Stimulated activated CD4-positive, alpha-beta T cell treated with anti-CD3 and anti-CD28 coated beads, Interleukin-2, amount 100 ng/mL, for 48 hours (primary cell): ENCODE data around the gene BIRC7.
"Not testable (repeated sequence)": the region's sequence is repeated elsewhere in the genome, so short reads cannot be mapped to it uniquely, and the experiment has no call there.

Source experiments
- DNase-seq, 2 donors: peaks; one replicate each; pipeline ENCODE4 v3.0.0-alpha.2; 2020

Gene BIRC7

GRCh38 chr20:63208346-63208909 is 27.3 kb upstream of the BIRC7 start:
- DNase-seq, result no peak

GRCh38 chr20:63210011-63210605 is 25.6 kb upstream of the BIRC7 start:
- DNase-seq, result no peak

- DNase-seq, result no peak
Observed at GRCh38 chr20:63212393-63212730, 23.3 kb upstream of the BIRC7 start.

- DNase-seq, result no peak
Observed at GRCh38 chr20:63212792-63213191, 22.9 kb upstream of the BIRC7 start.

- no peak for DNase-seq
Observed at GRCh38 chr20:63214514-63214913, 21.2 kb upstream of the BIRC7 start.

GRCh38 chr20:63215101-63216040 is 20.3 kb upstream of the BIRC7 start:
- peak; percentile 11 to 15 for DNase-seq

- DNase-seq, result peak; percentile 93 to 94
Observed at GRCh38 chr20:63216041-63216848, 19.5 kb upstream of the BIRC7 start, which contains the start of gene YTHDF1. YTHDF1 (minus strand) TSS chr20:63216131; CDS start chr20:63215892, 239 bp downstream.

- no peak for DNase-seq
Observed at GRCh38 chr20:63216849-63217471, 18.7 kb upstream of the BIRC7 start.

- no peak for DNase-seq
Observed at GRCh38 chr20:63217706-63218105, 18.0 kb upstream of the BIRC7 start.

- no peak for DNase-seq
Observed at GRCh38 chr20:63218701-63219446, 16.8 kb upstream of the BIRC7 start.

- no peak for DNase-seq
Observed at GRCh38 chr20:63219447-63219821, 16.3 kb upstream of the BIRC7 start.

- no peak for DNase-seq
Observed at GRCh38 chr20:63219866-63220521, 15.7 kb upstream of the BIRC7 start.

GRCh38 chr20:63220696-63221399 is 14.9 kb upstream of the BIRC7 start:
- no peak for DNase-seq

- not testable (repeated sequence) for DNase-seq
Observed at GRCh38 chr20:63221400-63222053, 14.2 kb upstream of the BIRC7 start.

- no peak for DNase-seq
Observed at GRCh38 chr20:63222541-63222940, 13.2 kb upstream of the BIRC7 start.

GRCh38 chr20:63223121-63223825 is 12.4 kb upstream of the BIRC7 start:
- DNase-seq, result peak; percentile 31 to 47

GRCh38 chr20:63223826-63224207 is 11.9 kb upstream of the BIRC7 start:
- no peak for DNase-seq

- no peak for DNase-seq
Observed at GRCh38 chr20:63224412-63225081, 11.2 kb upstream of the BIRC7 start.

GRCh38 chr20:63225082-63225454 is 10.6 kb upstream of the BIRC7 start:
- no peak for DNase-seq
